GM08714 (cell line): ENCODE measurements around the gene RPS6KA4.

Source experiments
- H3K4me3 ChIP-seq: fragments of 200-500 bp; sonication (Bioruptor generic); 2 replicates; pipeline ENCODE4 v1.5.1; 2014; ENCODE audit warnings: mild to moderate bottlenecking, low read length, inconsistent platforms
- ZNF274 ChIP-seq: IDR thresholded peaks from 2 replicates; pipeline ENCODE4 v1.6.1; 2012; ENCODE audit warnings: mild to moderate bottlenecking, low read depth, low read length

Gene RPS6KA4

GRCh38 chr11:64337538-64338249, 21.3 kb upstream of the RPS6KA4 start:
- H3K4me3 ChIP-seq = no peak overlapping the region
- no peak for TF ChIP-seq ZNF274

GRCh38 chr11:64338716-64339115, 20.2 kb upstream of the RPS6KA4 start:
- no peak overlapping the region; the same call in 1 of the 2 replicates for H3K4me3 ChIP-seq
- TF ChIP-seq ZNF274 = no peak

GRCh38 chr11:64339286-64339685, 19.7 kb upstream of the RPS6KA4 start:
- H3K4me3 ChIP-seq = peak overlapping the region; percentile 67; the same call in 1 of the 2 replicates
- TF ChIP-seq ZNF274 = no peak

GRCh38 chr11:64339754-64340408, 19.1 kb upstream of the RPS6KA4 start, which contains the start of gene CCDC88B:
Gene CCDC88B (plus strand): TSS chr11:64340204. CDS start chr11:64340267, 63 bp downstream.
- H3K4me3 ChIP-seq = peak within 1 kb of the TSS; percentile 67; the same call in 1 of the 2 replicates
- TF ChIP-seq ZNF274 = no peak

GRCh38 chr11:64340671-64341335, 18.2 kb upstream of the RPS6KA4 start:
- peak overlapping the region; percentile 67; the same call in 1 of the 2 replicates for H3K4me3 ChIP-seq
- no peak for TF ChIP-seq ZNF274

GRCh38 chr11:64341429-64341828, 17.5 kb upstream of the RPS6KA4 start:
- no peak overlapping the region for H3K4me3 ChIP-seq
- no peak for TF ChIP-seq ZNF274

- peak overlapping the region; percentile 6; the same call in 1 of the 2 replicates for H3K4me3 ChIP-seq
- no peak for TF ChIP-seq ZNF274
Measured at GRCh38 chr11:64341851-64342791, 16.8 kb upstream of the RPS6KA4 start.

GRCh38 chr11:64342869-64343745, 15.9 kb upstream of the RPS6KA4 start:
- H3K4me3 ChIP-seq = no peak overlapping the region
- TF ChIP-seq ZNF274 = no peak

- TF ChIP-seq ZNF274 = no peak
- no peak overlapping the region for H3K4me3 ChIP-seq
Measured at GRCh38 chr11:64343767-64344559, 15.0 kb upstream of the RPS6KA4 start.

- no peak overlapping the region for H3K4me3 ChIP-seq
Measured at GRCh38 chr11:64344787-64345186, 14.2 kb upstream of the RPS6KA4 start.

GRCh38 chr11:64347193-64347867, 11.6 kb upstream of the RPS6KA4 start:
- H3K4me3 ChIP-seq = no peak overlapping the region
- TF ChIP-seq ZNF274 = no peak

More at GRCh38 chr11:64344787-64345186, 14.2 kb upstream of the RPS6KA4 start:
- no peak for TF ChIP-seq ZNF274
